Colonic mucosa (tissue), 4 donors: Measurements from ENCODE around the gene SLC25A19. TPM values are rescaled to one million over a fixed set of nuclear protein-coding genes. Genes with fewer than 3 reads are reported as not detected.

Source experiments
- DNase-seq: peaks from one replicate; pipeline ENCODE4 v3.0.0-alpha.2; 2020
- H3K27ac ChIP-seq: fragments of 200-600 bp; one replicate; pipeline ENCODE4 v1.8.0; 2021
- H3K27me3 ChIP-seq: fragments of 200-600 bp; one replicate; pipeline ENCODE4 v1.8.0; 2021
- H3K36me3 ChIP-seq: fragments of 200-600 bp; one replicate; pipeline ENCODE4 v1.8.0; 2021
- H3K4me1 ChIP-seq: fragments of 200-600 bp; one replicate; pipeline ENCODE4 v1.8.0; 2021; ENCODE audit warnings: mild to moderate bottlenecking
- H3K4me3 ChIP-seq: fragments of 200-600 bp; one replicate; pipeline ENCODE4 v1.8.0; 2021
- H3K9ac ChIP-seq, 2 donors: one replicate each; pipeline ENCODE4 v1.7.0; 2013; ENCODE audit warnings: control low read depth in 2 of 2, low read depth in 2 of 2, low read length in 2 of 2
- H3K9me3 ChIP-seq: fragments of 200-600 bp; one replicate; pipeline ENCODE4 v1.8.0; 2021
- intact Hi-C: fragments of 100-400 bp; cut with DNase I; formaldehyde crosslinking; loops from one replicate; pipeline ENCODE4 v1.14.1; 2022
- total RNA-seq, 2 donors: library from RNA; stranded (reverse); fragmentation: NEBNext Ultra II Directional in 1 of 2; extraction: Animal tissue kit (Norgen Biotek cat#: 25700) in 1 of 2; gene quantifications; one replicate each; pipeline ENCODE4 v1.2.1, GENCODE V29; 2021
- TF ChIP-seq, protein P1 (sequence below): fragments of 200-600 bp; IDR thresholded peaks from one replicate; pipeline ENCODE4 v1.8.0; 2022; ENCODE audit warnings: antibody characterized with exemption, mild to moderate bottlenecking
- donor health status: healthy.
- donor health status: DM: no; HTN: no; CAD: no.
- donor health status: DM: no; HTN: no; CAD: no.

The SLC25A19 gene
- total RNA-seq, 2 donors from 2014 or later: 9.8 to 24.8 TPM

GRCh38 chr17:75266316-75267152 lies 22.7 kb downstream of the SLC25A19 start:
- Histone ChIP-seq H3K27me3 (no peaks in the 10 kb centered on the region), H3K4me1 (peaks cover 8% of the 10 kb centered on the region), H3K36me3 (peaks cover 5% of the 10 kb centered on the region), H3K9me3 (no peaks in the 10 kb centered on the region), H3K9ac (no peak overlapping the region), H3K4me3 (no peak overlapping the region), H3K27ac (no peak overlapping the region)
- no peak for DNase-seq
- TF ChIP-seq, protein P1, sequence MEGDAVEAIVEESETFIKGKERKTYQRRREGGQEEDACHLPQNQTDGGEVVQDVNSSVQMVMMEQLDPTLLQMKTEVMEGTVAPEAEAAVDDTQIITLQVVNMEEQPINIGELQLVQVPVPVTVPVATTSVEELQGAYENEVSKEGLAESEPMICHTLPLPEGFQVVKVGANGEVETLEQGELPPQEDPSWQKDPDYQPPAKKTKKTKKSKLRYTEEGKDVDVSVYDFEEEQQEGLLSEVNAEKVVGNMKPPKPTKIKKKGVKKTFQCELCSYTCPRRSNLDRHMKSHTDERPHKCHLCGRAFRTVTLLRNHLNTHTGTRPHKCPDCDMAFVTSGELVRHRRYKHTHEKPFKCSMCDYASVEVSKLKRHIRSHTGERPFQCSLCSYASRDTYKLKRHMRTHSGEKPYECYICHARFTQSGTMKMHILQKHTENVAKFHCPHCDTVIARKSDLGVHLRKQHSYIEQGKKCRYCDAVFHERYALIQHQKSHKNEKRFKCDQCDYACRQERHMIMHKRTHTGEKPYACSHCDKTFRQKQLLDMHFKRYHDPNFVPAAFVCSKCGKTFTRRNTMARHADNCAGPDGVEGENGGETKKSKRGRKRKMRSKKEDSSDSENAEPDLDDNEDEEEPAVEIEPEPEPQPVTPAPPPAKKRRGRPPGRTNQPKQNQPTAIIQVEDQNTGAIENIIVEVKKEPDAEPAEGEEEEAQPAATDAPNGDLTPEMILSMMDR: no peak
- intact Hi-C loops: no loop called here

DNA sequence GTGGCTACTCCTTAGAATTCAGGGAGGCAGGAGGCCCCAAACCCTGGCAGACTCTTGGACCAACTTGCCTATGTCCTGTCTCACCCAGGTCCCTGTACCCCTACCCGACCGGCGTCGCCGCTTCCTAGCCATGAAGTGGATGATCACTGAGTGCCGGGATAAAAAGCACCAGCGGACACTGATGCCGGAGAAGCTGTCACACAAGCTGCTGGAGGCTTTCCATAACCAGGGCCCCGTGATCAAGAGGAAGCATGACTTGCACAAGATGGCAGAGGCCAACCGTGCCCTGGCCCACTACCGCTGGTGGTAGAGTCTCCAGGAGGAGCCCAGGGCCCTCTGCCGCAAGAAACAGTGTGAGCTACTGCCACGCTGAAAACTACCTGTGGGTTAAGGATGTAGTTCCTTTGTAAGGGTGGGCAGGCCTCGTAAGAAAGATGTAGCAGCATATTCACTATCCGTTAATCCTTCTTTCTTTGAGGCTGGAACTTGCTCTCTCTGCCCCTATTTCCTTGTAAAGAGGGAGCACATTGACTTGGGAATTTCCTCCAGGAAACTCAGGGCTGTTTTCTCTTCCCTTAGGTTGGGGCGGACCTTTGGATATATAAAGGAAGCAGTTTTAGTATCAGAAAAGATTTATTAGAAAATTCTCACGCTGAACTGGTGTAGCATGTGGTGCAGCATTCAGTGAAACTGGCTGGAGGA lies 23.5 kb downstream of the SLC25A19 start:
- H3K9ac ChIP-seq: no peak overlapping the region
- intact Hi-C loops: no loop called here
- TF ChIP-seq, protein P1: no peak
- DNase-seq: no peak
- no peaks in the 10 kb centered on the region for H3K9me3 ChIP-seq
- peaks cover 5% of the 10 kb centered on the region for H3K36me3 ChIP-seq
- peaks cover 8% of the 10 kb centered on the region for H3K4me1 ChIP-seq
- no peaks in the 10 kb centered on the region for H3K27me3 ChIP-seq
- no peak overlapping the region for H3K4me3 ChIP-seq
- no peak overlapping the region for H3K27ac ChIP-seq

GRCh38 chr17:75263055-75263454 lies 26.2 kb downstream of the SLC25A19 start:
- Histone ChIP-seq H3K4me1 (peaks cover 20% of the 10 kb centered on the region), H3K9me3 (no peaks in the 10 kb centered on the region), H3K9ac (peak overlapping the region in 1 of 2 donors; percentile 100), H3K36me3 (peaks cover 5% of the 10 kb centered on the region), H3K27ac (no peak overlapping the region), H3K27me3 (no peaks in the 10 kb centered on the region), H3K4me3 (no peak overlapping the region)
- TF ChIP-seq, protein P1: no peak
- DNase-seq: no peak
- intact Hi-C loops: no loop called here

GRCh38 chr17:75262112-75262606 lies 27.1 kb downstream of the SLC25A19 start:
- intact Hi-C loops: no loop called here
- Histone ChIP-seq H3K4me3 (peak overlapping the region; percentile 93), H3K9ac (peak overlapping the region; percentile 97 to 100), H3K36me3 (peaks cover 5% of the 10 kb centered on the region), H3K4me1 (peaks cover 20% of the 10 kb centered on the region), H3K27ac (peak overlapping the region; percentile 81), H3K27me3 (no peaks in the 10 kb centered on the region), H3K9me3 (no peaks in the 10 kb centered on the region)
- TF ChIP-seq, protein P1: no peak
- DNase-seq: peak; percentile 40

GRCh38 chr17:75261336-75262111 lies 27.7 kb downstream of the SLC25A19 start, which contains the start of the genes GGA3 and MRPS7:
GGA3 (minus strand) TSS chr17:75261606; CDS start chr17:75261587, 19 bp downstream.
MRPS7 (plus strand) TSS chr17:75261879; CDS start chr17:75261901, 22 bp downstream.
- H3K36me3 ChIP-seq: peaks cover 5% of the 10 kb centered on the region
- peak within 1 kb of the TSS; percentile 97 to 100 for H3K9ac ChIP-seq
- no peaks in the 10 kb centered on the region for H3K27me3 ChIP-seq
- peak within 1 kb of the TSS; percentile 93 for H3K4me3 ChIP-seq
- intact Hi-C loops: no loop called here
- DNase-seq: peak; percentile 98
- H3K9me3 ChIP-seq: no peaks in the 10 kb centered on the region
- H3K27ac ChIP-seq: peak within 1 kb of the TSS; percentile 81
- H3K4me1 ChIP-seq: peaks cover 20% of the 10 kb centered on the region
- TF ChIP-seq, protein P1: no peak
